BE2C (cell line): Measurements from ENCODE around the gene KANSL1.

Experiments
- DNase-seq: peaks from one replicate; pipeline ENCODE4 v3.0.0-alpha.2; 2020
- H3K27me3 ChIP-seq: fragments of 250-450 bp; sonication (Bioruptor Pico); 2 replicates; pipeline ENCODE4 v1.5.1; 2020; ENCODE audit warnings: mild to moderate bottlenecking
- H3K36me3 ChIP-seq: fragments of 250-450 bp; sonication (Bioruptor Pico); 2 replicates; pipeline ENCODE4 v1.5.1; 2020; ENCODE audit warnings: mild to moderate bottlenecking
- H3K4me1 ChIP-seq: fragments of 250-450 bp; sonication (Bioruptor Pico); 2 replicates; pipeline ENCODE4 v1.5.1; 2020
- H3K4me3 ChIP-seq: 2 replicates; pipeline ENCODE4 v1.5.1; 2011; ENCODE audit warnings: low read depth, low read length
- H3K9me3 ChIP-seq: fragments of 250-450 bp; sonication (Bioruptor Pico); 2 replicates; pipeline ENCODE4 v1.5.1; 2020
- TF ChIP-seq, protein P1 (sequence below): IDR thresholded peaks from 2 replicates; pipeline ENCODE4 v1.5.1; 2012; ENCODE audit warnings: mild to moderate bottlenecking, low read depth, low read length

The KANSL1 gene

DNA sequence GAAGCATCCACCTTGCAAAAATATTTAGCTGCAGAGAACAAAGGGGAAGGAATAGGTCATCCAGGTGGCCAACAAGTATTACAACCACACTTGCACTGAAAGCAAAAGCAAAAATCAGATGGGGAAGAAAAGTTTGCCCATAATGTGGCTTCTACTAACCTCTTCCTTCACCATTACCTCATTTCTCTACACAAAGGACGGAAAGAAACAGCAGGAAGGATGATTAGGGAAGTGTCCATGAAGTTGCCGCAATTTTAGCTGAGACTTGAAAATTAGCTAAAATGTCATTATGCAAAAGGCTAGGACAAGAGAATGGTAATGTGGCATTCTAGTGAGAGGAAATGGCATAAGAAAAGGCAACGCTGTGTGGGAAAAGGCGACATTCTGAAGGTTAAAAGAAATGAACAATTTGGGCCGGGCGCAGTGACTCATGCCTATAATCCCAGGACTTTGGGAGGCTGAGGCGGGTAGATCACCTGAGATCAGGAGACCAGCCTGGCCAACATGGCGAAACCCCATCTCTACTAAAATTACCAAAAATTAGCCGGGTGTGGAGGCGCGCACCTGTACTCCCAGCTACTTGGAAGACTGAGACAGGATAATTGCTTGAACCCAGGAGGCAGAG, 13.7 kb downstream of the KANSL1 start:
- Histone ChIP-seq H3K9me3 (no peaks in the 10 kb centered on the region), H3K4me3 (no peak overlapping the region), H3K4me1 (no peaks in the 10 kb centered on the region; the same call in 1 of the 2 replicates), H3K36me3 (peaks cover 4% of the 10 kb centered on the region; the same call in 1 of the 2 replicates), H3K27me3 (no peaks in the 10 kb centered on the region)
- no peak for DNase-seq
- TF ChIP-seq, protein P1, sequence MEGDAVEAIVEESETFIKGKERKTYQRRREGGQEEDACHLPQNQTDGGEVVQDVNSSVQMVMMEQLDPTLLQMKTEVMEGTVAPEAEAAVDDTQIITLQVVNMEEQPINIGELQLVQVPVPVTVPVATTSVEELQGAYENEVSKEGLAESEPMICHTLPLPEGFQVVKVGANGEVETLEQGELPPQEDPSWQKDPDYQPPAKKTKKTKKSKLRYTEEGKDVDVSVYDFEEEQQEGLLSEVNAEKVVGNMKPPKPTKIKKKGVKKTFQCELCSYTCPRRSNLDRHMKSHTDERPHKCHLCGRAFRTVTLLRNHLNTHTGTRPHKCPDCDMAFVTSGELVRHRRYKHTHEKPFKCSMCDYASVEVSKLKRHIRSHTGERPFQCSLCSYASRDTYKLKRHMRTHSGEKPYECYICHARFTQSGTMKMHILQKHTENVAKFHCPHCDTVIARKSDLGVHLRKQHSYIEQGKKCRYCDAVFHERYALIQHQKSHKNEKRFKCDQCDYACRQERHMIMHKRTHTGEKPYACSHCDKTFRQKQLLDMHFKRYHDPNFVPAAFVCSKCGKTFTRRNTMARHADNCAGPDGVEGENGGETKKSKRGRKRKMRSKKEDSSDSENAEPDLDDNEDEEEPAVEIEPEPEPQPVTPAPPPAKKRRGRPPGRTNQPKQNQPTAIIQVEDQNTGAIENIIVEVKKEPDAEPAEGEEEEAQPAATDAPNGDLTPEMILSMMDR: no peak

DNA sequence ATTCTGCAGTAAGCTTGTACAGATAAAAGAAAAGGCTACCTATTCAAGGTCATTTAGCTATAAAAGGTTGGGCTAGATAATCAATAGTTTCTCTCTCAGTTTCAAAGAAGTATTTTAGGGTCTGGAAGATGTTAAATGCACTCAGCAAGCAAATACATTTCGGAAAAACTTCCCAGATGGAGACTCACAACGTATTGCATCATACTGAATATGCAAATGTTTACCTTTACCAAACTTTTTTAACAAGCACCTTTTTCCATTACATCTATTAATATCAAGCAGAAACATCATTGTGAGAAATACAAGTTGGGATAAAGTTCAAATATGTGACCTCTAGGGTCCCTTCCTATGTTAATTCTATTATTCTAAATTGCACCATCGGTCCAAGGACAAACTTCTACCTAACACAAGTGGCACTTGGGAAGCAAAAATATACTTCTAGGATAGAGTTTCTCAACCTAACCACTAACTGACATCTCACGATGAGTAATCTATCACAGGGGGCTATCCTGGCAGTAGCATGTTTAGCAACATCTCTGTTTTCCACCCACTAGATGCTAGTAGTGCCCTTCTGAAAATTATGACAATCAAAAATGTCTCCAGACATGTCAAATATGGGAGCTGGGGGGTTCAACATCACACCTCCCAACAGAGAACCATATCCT, 14.5 kb downstream of the KANSL1 start:
- Histone ChIP-seq H3K4me3 (no peak overlapping the region), H3K9me3 (no peaks in the 10 kb centered on the region), H3K4me1 (no peaks in the 10 kb centered on the region), H3K36me3 (peaks cover 4% of the 10 kb centered on the region; the same call in 1 of the 2 replicates), H3K27me3 (no peaks in the 10 kb centered on the region)
- TF ChIP-seq, protein P1: no peak
- no peak for DNase-seq

DNA sequence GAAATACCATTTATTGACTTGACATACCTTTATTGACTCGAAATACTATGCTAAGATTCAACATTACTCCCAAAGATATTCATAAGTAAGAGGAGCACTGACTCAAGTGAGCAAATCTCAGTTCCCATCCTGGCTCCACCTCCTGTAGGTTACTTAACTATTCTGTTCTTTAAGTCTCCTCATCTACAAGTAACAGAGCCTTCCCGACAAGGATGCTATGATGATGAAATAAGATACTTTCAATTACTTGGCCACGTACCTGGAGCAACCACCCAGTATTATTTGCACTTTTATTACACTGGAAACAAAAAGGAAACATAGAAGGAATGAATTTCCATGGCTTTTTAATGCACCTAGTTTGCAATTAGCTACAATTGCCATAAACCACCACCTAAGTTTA, 16.3 kb downstream of the KANSL1 start:
- TF ChIP-seq, protein P1: no peak
- Histone ChIP-seq H3K36me3 (peaks cover 10% of the 10 kb centered on the region), H3K4me1 (no peaks in the 10 kb centered on the region), H3K4me3 (no peak overlapping the region), H3K9me3 (no peaks in the 10 kb centered on the region), H3K27me3 (no peaks in the 10 kb centered on the region)
- DNase-seq: no peak

DNA sequence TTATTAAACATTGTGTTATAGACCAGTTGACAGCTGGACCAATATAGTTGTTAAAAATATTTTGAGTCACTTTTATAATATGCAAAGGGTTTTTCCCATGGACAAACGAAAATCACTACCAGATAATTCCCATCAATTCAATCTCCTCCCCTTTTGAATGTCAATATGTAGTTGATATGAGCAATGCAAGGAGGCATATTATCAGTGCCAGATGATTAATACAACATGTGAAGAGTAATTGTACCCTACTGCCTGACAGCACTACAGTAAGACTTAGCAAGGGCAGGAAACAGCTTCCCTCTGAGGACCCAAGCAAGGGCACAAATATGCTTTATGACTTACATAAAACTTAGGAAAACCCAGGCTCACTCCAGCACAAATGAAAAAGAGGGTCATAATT, 17.3 kb downstream of the KANSL1 start:
- TF ChIP-seq, protein P1: no peak

DNA sequence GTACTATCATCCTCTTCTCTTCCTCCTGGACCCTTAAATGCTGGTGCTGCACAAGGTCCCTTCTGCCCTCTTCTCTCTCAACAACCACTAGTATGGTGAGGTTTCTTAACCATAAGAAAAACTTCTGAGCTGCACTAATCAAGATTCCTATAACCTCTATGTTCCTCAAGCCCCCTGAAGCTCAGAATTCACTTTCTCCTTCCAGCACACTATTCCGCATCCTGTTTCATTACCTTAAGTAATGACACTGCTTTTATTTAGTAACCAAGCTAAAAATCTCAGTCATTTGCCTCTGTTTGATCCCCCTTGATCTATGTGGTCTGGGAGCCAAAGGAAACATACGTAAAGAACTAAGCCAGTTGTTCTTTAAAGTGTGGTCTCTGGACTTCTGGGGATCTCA, 20.1 kb downstream of the KANSL1 start:
- H3K27me3 ChIP-seq: no peaks in the 10 kb centered on the region
- H3K9me3 ChIP-seq: no peaks in the 10 kb centered on the region
- TF ChIP-seq, protein P1: no peak
- peaks cover 48% of the 10 kb centered on the region for H3K36me3 ChIP-seq
- no peak for DNase-seq
- no peak overlapping the region for H3K4me3 ChIP-seq
- H3K4me1 ChIP-seq: no peaks in the 10 kb centered on the region

More for the DNA sequence above, 17.3 kb downstream of the KANSL1 start:
- DNase-seq: no peak
- no peaks in the 10 kb centered on the region for H3K9me3 ChIP-seq
- no peak overlapping the region for H3K4me3 ChIP-seq
- no peaks in the 10 kb centered on the region for H3K4me1 ChIP-seq
- no peaks in the 10 kb centered on the region for H3K27me3 ChIP-seq
- peaks cover 21% of the 10 kb centered on the region for H3K36me3 ChIP-seq

DNA sequence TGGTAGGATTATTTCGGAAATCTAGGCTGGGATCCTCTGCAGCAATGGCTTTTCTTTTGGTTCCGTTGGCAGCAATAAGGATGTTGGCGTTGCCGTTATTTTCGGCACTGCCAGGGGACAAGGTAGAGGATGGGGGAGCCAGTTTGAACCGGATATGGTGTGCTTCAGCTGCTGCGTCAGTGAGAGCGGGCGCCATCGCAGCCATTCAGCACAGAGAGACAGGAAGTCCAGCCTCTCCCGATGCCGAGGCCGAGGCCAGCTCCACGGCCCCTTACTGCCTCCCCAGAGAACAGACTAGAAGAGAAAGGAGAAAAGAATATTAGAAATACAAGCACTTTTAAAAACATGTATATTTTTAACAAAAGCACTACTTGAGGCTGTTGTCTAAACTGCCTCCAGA, 21.3 kb downstream of the KANSL1 start:
- H3K4me1 ChIP-seq: no peaks in the 10 kb centered on the region
- no peak overlapping the region for H3K4me3 ChIP-seq
- no peaks in the 10 kb centered on the region for H3K27me3 ChIP-seq
- H3K9me3 ChIP-seq: no peaks in the 10 kb centered on the region
- peaks cover 50% of the 10 kb centered on the region for H3K36me3 ChIP-seq
- no peak for DNase-seq
- TF ChIP-seq, protein P1: no peak
